ENCODE data around the gene BSCL2.

GRCh38 chr11:62676698-62677097 lies 30.5 kb downstream of the BSCL2 start:
- TF ChIP-seq POLR2A (IDR thresholded peaks at IDR 0.05; ENCODE audit: low read depth, low read length), result no peak
- no peak for TF ChIP-seq POLR2AphosphoS5 (IDR thresholded peaks at IDR 0.05; ENCODE audit: low read depth, low read length)
- TF ChIP-seq TAF1 (IDR thresholded peaks at IDR 0.05; ENCODE audit: low read depth, low read length), result no peak
- no peak for TF ChIP-seq PAX5 (IDR thresholded peaks at IDR 0.05; ENCODE audit: insufficient read depth, low read length, severe bottlenecking)
- TF ChIP-seq SPI1 (IDR thresholded peaks at IDR 0.05; ENCODE audit: low read depth, low read length), result no peak
